H1 (cell line): ENCODE measurements around the gene GSTM3. TPM values are rescaled to one million over a fixed set of nuclear protein-coding genes. Genes with fewer than 3 reads are reported as not detected.

Source experiments
- BACH1 ChIP-seq: IDR thresholded peaks from 2 replicates; pipeline ENCODE4 v1.6.1; 2012; ENCODE audit warnings: low read length, improper control_type of control experiment
- CBX5 ChIP-seq: fragments of 300-800, 300-1000 bp; sonication (generic); IDR thresholded peaks from 2 replicates; pipeline ENCODE4 v1.7.1; 2016; ENCODE audit warnings: antibody characterized with exemption, low read length, low read depth
- CHD7 ChIP-seq: fragments of 300-600 bp; sonication (generic); IDR thresholded peaks from 2 replicates; pipeline ENCODE4 v1.7.1; 2012; ENCODE audit warnings: low read length, moderate library complexity, mild to moderate bottlenecking, inconsistent platforms; ENCODE audit not compliant: insufficient replicate concordance
- CREB1 ChIP-seq: IDR thresholded peaks from 2 replicates; pipeline ENCODE4 v1.6.1; 2012; ENCODE audit warnings: inconsistent platforms
- MAFK ChIP-seq: IDR thresholded peaks from 2 replicates; pipeline ENCODE4 v1.6.1; 2012; ENCODE audit warnings: low read depth, mild to moderate bottlenecking, improper control_type of control experiment, low read length
- PHF8 ChIP-seq: fragments of 200-600 bp; sonication (generic); conservative IDR thresholded peaks from 2 replicates; pipeline ENCODE4 v1.7.1; 2012; ENCODE audit warnings: low read depth, mild to moderate bottlenecking, inconsistent platforms, low read length, moderate library complexity
- POLR2A ChIP-seq, 2 experiments: IDR thresholded peaks; 1 replicate in 1 of 2; 2 replicates in 1 of 2; pipeline ENCODE4 v1.6.1; 2011; ENCODE audit warnings: low read depth in 2 of 2, low read length in 2 of 2, mild to moderate bottlenecking in 2 of 2; ENCODE audit errors: control extremely low read depth in 1 of 2
- POU5F1 ChIP-seq: IDR thresholded peaks from 2 replicates; pipeline ENCODE4 v1.6.1; 2011; ENCODE audit warnings: low read depth, mild to moderate bottlenecking, low read length, moderate library complexity
- RAD21 ChIP-seq, 2 experiments: IDR thresholded peaks in 1 of 2; conservative IDR thresholded peaks in 1 of 2; 2 replicates each; pipeline ENCODE4 v1.6.1; 2011; ENCODE audit warnings: low read depth in 2 of 2, low read length in 2 of 2, improper control_type of control experiment in 1 of 2, inconsistent platforms in 1 of 2, mild to moderate bottlenecking in 1 of 2, moderate library complexity in 1 of 2
- RFX5 ChIP-seq: IDR thresholded peaks from 2 replicates; pipeline ENCODE4 v1.6.1; 2011; ENCODE audit warnings: low read depth, low read length, improper control_type of control experiment, borderline replicate concordance
- SIN3A ChIP-seq, 2 experiments: IDR thresholded peaks in 1 of 2; conservative IDR thresholded peaks in 1 of 2; 2 replicates each; pipeline ENCODE4 v1.6.1; 2011 to 2012; ENCODE audit warnings: low read length in 2 of 2, improper control_type of control experiment in 1 of 2, low read depth in 1 of 2, mild to moderate bottlenecking in 1 of 2
- SP1 ChIP-seq: IDR thresholded peaks from 2 replicates; pipeline ENCODE4 v1.6.1; 2011; ENCODE audit warnings: low read depth, low read length
- TCF12 ChIP-seq: IDR thresholded peaks from 2 replicates; pipeline ENCODE4 v1.6.1; 2011; ENCODE audit warnings: low read depth, mild to moderate bottlenecking, low read length
- polyA plus RNA-seq, 7 experiments: library from polyadenylated mRNA; depleted of rRNA in 3 of 7; stranded (reverse) in 5 of 7; unstranded in 2 of 7; fragments of >200 nt in 5 of 7; fragments of 200-250 nt in 2 of 7; gene quantifications; 1 replicate in 5 of 7; 2 replicates in 1 of 7; 4 replicates in 1 of 7; pipeline versions ENCODE4 v1.2.1 to v1.2.3, GENCODE V29; 2011 to 2013; ENCODE audit warnings: missing spikeins in 2 of 7, mixed read lengths in 2 of 7
- total RNA-seq: library from RNA; stranded (reverse); fragmentation: NEBNext Ultra II Directional; extraction: Animal tissue kit (Norgen Biotek cat#: 25700); gene quantifications from 2 replicates; pipeline ENCODE4 v1.2.1, GENCODE V29; 2021

GSTM3 gene
- total and polyA plus RNA-seq, 2 of the 8 experiments (the other 6 are each of a cell fraction or from before 2014, with no cell fraction given), result 2.2 to 5.1 TPM

DNA sequence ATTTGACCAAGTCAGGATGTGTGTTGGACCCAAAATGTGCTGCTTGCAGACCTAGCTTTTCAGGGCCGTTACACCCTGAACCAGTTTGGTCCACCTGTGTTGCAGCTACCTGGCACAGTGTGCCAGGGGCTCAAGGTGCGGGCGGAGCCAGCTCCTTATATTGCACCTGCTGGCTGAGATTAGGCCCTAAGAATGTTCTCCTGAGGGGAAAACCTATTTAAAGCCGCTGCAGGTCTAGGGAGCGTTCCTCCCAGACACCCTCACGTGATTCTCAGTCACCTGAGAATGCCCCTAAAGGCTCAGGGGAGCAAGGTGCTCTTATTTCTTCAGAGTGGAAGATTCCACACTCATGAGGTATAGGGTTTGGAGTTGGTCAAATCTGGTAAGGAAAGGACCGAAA is 12.0 kb downstream of the GSTM3 start (continued):
- TF ChIP-seq CHD7, result no peak
- no peak for TF ChIP-seq RFX5
- no peak for TF ChIP-seq SP1
- no peak for TF ChIP-seq POLR2A (IDR thresholded peaks at IDR 0.05; ENCODE audit: control extremely low read depth in 1 of 2, low read depth in 2 of 2, low read length in 2 of 2)
- no peak for TF ChIP-seq CBX5
- TF ChIP-seq POU5F1, result no peak
- no peak for TF ChIP-seq PHF8
- TF ChIP-seq TCF12, result no peak
- no peak for TF ChIP-seq CREB1
- no peak for TF ChIP-seq MAFK
- TF ChIP-seq SIN3A (conservative IDR thresholded peaks at IDR 0.05 in 1 of 2, IDR thresholded peaks at IDR 0.05 in 1 of 2; ENCODE audit: low read depth in 1 of 2, low read length in 2 of 2), result no peak
- no peak for TF ChIP-seq BACH1
- TF ChIP-seq RAD21 (IDR thresholded peaks at IDR 0.05 in 1 of 2, conservative IDR thresholded peaks at IDR 0.05 in 1 of 2; ENCODE audit: low read depth in 2 of 2, low read length in 2 of 2), result no peak
